GM18907 (cell line): ENCODE measurements around the gene NHLRC4.

Experiments
- ATAC-seq: cut with Tn5 transposase; IDR thresholded peaks from one replicate; pipeline ENCODE4 v1.9.1; 2021; ENCODE audit warnings: mild to moderate bottlenecking, moderate library complexity; ENCODE audit not compliant: unreplicated experiment

NHLRC4 gene

GRCh38 chr16:552171-552570 is 14.6 kb upstream of the NHLRC4 start:
- ATAC-seq = no peak

DNA sequence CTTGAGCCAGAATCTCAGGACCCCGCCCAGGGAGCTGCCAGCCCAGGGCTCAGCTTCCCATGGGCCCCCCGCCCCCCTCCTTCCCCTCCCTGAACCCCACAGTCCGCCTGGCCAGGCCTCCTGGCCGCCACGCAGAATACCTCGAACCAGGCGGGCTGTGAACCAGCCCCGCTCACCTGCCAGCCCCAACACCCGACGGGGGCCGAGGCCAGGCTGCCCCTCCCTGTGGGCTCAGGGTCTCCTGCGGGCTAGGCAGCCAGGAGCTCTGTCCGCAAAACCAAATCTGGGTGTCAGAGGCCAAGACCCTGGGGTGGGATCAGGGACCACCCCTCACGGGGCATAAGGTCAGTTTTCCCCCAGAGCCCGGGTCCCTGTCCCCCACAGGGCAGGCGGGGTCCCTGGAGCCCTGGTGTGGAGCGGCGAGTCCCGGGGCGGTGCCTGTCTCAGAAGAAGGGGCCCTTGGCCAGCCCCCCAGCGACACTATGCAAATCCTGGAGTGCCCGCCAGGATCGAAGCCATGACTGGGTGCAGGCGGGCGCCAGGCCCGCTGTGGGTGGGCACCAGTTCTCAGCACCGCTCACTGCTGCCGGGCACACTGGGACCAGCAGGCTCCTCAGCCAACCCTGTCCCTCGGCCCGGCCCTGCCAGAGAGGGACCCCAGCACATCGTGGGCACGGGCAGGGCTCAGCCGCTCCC is 13.1 kb upstream of the NHLRC4 start:
- no peak for ATAC-seq

- no peak for ATAC-seq
Measured at GRCh38 chr16:554297-554621, 12.5 kb upstream of the NHLRC4 start.

DNA sequence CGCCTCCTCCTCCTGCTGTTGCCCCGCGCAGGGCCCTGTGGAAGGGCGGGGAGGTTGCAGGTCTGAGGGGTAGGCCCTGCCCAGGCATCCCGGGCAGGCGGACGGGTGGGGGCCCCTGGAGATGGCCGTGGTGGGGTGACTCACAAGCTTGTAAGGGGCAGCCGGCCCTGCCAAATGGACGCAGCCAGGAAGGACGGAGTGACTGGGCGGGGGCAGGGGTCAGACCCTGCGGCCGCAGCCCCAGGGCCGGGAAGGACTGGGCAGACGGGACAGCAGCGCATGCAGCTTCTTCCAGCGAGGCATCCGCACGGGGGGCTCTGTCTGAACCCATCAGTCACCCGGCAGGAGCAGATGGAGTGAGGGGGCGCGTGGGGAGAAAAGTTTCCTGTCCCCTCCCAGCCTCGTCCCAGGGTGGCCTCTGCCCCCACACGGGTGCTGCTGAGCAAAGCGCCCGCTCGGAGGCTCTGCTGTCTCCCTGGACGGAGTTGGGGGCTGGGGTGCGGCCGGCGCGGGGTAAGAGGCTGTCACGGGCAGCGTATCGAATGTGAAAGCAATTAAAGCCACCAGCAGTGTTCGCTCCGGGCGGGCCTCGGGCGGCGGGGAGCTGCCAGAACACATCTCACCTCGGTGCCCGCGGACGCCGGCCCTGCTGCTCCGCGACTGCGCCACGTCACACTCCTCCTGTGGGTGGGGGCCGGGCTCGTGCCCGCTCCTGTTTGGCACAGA is 12.0 kb upstream of the NHLRC4 start:
- no peak for ATAC-seq

DNA sequence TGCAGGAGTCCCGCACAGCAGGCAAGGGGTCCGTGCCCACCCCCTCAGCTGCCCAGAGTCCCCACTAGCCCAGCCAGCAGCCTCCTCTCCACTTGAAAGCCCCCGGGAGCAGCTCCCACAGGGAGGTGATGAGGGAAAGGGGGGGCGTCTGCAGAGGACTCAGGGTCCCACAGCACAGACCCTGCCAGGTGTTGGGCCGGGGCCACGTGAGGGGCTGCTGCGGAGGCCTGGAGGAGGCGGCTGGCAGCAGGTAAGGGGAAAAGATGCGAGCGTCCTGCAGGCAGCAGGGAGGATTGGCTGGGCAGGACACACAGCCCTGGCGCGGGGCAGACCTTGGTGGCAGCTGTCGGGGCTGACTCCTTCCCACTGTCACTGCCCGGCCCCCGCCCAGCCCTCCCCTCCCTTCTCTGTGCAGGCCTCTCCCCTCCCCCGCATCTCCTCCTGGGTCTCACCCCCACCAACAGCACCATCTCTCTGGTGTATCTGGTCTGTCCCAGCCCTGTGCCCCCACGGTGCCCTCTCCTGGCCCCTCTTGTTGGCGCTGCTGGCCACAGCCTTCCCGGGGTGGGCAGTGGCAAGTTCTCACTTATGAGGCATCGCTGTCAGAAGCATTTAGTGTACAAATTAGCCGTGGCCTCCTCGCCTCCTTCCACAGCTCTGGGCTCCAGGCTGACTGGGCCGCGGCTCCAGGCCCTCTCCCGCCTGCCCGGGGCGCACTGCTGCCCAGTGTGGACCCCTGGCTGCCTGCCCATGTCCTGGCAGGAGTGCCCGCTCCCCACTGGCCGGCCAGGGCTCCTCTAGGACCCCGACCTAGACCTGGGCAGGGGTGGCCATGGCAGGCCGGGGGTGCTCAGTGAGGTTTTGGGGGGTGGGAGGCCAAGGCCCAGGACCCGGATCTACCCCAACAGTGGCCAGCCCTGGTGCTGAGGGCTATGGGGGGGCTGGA is 11.0 kb upstream of the NHLRC4 start:
- no peak for ATAC-seq

DNA sequence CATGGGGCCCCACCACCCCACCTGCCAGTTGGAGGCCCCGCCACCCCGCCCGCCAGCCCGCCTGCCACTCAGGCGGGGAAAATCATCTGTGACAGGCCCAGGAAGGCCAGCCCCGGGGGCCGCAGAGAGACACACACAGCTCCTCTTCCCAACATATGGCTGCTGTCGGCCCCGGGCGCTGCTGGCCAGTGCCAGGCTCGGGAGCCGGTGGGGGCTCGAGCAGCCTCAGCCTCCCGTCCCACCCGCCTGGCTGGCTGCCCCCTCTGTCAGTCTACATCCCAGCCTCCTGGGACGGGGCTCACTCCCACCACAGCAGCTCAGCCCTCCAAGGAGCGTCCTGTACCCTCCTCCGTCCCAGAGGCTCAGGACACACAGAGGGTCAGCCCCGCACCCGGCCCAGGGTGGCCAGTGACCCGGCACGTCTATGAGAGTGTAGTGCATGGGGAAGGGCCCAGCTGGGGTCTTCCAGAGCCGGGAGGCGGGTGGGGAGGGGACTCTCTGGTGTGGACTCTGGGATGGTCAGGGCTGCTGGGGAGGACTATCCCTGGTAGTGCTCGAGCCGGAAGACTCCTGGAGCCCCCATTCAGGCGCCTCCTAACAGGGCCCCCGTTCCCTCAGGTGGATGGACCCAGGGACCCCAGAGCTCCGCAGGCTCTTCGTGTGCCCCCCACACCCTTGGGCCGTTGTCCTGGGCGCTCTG is 10.2 kb upstream of the NHLRC4 start:
- ATAC-seq = no peak

DNA sequence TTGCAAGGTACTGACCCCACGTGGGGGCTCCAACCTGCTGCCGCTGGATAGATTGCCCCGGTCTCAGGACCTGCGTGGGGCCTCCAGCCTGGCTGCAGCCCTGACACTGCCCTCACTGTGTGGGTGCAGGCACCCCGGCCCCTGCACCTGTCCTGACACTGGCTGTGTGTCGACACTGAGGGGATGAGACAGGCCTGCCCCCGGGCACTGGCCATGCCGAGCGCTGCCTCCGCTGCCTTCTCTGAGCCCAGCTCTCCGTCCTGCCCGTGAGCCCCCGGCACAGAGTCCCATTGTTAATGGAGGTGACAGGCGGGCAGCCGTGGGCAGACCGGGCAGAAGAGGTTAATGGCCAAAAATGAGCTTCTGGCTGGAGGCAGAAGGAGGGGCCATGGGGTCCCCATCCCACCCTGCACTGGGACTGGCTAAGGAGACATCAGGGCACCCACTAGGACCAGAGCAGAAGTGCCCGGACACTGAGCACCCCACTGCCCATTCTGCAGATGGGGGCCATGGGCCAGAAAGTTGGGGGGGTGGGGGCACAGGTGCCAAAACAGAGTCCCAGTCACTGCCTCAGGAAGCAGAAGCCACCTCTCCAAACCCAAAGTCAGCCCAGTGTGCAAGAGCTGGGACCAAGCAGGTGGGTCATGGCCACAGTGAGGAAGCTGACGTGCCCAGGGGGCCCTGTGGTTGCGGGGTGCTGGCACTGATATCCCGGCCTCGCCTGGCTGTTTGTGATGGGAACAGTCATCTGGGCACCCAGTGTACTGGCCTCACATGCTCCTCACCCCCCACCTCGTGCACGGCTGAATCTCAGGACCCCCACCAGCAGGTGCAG is 9.1 kb upstream of the NHLRC4 start:
- ATAC-seq = no peak

DNA sequence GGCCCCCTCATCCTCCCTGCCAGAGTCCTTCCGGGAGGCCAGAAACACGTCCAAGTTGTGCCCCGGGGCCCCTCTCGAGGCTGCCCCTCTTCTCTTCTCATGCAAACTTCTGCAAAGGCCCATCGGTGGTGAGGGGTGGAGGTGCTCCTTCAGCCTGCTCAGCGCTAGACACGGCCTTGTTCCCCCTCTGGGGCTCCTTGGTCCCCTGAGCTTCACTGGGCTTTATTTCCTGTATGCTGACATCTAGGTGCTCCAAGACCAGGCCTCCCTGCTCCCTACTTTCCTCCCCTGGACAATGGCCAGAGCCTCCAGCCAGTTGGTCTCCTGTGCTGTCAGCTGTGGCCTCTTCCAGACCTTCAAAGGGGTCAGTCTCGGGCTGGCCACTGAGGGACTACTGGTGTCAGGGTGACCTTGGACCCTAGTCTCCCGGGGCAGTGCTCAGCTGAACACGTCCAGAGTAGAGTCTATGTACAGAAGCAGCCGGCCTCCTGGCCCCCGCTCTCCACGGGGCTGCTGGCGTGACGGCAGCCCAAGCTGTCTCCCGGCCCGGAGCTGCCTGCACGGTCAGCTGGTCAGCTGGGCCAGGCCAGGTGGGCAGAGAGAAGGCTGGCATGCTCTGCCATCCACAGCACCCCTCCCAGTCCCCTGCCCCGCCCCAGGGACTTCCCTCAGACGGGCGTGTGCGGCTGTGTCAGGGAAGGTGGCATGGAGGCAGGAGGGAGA is 8.3 kb upstream of the NHLRC4 start:
- no peak for ATAC-seq

- ATAC-seq = no peak
Measured at GRCh38 chr16:559021-559380, 7.8 kb upstream of the NHLRC4 start.

DNA sequence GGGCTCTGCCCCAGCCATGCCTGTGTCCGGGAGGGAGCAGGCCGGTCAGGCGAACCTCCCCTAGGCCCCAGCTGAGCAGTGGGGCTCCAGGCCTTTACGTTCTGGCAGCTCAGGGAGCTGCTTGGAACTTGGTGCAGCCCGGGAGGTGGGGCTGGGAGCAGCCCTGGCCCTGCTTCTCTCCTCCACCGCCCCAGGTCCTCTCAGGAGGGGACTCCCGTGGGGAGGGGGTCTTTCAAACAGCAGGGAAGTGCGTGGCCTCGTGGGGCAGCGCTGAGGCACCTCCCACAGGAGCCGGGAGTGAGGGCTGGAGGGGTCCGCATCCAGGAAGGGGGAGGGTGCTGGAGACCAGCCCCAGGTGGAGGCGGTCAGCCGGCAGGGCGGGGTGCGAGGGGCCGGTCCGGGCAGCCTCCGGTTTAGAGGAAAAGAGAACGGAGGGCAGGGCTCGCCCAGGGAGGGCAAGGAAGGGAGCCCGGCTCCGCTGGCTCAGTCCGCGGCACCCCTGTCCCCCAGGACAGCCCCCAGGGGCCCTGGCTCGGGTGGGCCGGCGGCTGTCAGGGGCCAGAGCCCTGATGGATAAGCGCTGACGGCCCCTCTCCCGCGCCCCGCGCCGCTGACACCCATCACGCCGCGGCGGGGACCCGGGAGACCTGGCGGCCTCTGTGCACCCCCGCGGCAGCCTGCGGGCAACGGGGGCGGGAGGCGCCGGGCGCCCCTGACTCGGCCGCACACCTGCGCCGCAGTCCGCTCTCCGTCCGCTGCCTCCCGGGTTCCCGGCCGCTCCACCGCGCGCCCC is 7.2 kb upstream of the NHLRC4 start:
- no peak for ATAC-seq

- ATAC-seq = no peak
Measured at GRCh38 chr16:560204-560700, 6.6 kb upstream of the NHLRC4 start, which contains the start of gene PRR35. Gene PRR35, plus strand, starts transcription at chr16:560394. Its CDS starts 2,901 bp downstream, at chr16:563295.

DNA sequence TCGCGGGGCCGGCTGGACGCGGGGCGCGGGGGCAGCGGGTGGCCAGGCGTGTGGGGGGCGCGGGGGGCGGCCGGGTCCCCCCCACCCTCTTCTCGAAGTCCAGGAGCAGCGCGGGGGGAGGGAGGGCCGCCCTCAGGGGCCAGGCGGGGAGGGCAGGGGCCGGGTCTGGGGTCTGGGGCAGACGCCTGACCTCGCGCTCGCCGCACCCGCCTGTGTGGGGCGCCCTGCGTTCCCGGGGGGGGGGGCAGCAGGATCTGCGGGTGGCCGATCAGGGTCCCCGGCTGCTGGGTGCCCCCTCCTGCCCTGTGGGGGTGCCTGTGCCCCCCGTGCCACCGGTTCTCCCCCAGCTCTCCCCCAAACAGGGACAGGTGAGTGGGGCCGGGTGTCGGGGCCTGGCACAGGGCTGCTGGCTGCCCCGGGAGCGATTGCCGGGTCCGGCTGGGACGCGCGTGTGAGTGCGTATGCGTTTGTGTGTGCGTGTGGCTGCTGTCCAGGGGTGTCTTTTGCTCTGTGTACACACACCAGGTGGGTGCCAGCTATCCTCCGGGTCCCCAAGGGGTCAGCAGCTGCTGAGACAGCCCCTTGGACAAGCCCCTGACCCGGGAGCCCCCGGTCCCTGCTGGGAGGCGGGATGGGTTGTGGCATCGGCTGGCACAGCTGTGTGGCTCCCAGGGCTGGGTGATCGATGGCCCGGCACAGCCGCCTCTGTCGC is 5.9 kb upstream of the NHLRC4 start:
- ATAC-seq = no peak

DNA sequence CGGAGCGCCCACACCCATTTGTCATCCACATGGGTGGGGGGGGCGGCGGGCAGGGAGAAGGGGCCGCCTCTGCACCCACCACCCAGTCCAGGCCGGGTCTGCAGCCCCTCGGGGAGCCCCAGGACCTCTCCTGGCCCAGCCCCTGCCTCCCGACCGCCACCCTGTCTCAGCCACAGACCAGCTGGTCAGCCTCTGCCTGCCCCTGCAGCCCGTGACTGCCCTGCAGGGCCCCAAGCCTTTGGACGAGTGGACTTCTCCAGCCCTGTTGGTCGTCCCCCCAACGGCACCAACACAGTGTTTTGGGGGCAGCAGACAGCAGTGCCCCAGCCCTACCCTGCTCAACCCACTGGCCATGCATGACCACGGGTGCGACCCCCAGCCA is 5.4 kb upstream of the NHLRC4 start:
- ATAC-seq = no peak

DNA sequence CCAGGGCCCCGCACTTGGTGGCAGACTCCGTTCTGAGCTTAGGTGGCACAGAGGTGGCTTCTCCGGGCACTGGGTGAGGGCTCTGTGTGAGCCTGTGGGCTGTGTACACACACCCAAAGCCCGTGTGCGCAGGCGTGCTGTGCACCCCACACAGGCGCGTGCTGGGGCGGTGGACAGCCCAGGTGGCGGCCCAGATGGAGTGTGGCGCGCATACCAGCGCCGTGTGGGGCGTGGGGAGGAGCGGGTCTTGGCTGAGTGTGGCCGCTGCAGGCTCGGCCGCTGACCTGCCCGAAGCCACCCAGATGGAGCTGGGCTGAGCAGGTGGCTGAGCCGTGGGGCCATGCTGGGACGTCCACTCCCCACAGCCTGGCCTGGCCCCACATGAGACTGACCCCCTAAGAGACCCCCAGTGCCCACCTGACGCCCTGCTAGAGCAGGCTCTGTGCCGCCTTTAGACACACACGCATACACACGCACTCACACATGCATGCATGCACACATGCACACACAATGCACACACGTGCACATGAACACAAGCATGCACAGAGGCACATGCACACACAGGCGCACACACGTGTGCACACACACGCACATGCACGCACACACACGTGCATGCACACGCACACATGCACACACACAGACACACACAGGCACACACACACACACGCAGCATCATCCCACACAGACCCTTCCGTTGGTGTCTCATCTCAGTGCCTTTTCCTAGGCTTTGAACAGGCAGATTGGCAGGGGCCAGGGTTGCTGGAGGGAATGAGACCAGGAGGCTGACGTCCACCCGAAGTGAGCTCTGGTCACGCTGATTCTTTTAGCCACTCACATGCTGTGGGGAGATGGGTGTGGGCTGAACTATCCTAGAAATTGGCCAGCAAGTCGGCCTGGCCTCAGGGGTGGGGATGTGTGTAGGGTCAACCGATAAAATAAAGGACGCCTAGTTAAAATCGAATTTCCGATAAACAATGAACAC is 4.6 kb upstream of the NHLRC4 start:
- no peak for ATAC-seq

GRCh38 chr16:563072-563644 is 3.6 kb upstream of the NHLRC4 start:
- no peak for ATAC-seq

DNA sequence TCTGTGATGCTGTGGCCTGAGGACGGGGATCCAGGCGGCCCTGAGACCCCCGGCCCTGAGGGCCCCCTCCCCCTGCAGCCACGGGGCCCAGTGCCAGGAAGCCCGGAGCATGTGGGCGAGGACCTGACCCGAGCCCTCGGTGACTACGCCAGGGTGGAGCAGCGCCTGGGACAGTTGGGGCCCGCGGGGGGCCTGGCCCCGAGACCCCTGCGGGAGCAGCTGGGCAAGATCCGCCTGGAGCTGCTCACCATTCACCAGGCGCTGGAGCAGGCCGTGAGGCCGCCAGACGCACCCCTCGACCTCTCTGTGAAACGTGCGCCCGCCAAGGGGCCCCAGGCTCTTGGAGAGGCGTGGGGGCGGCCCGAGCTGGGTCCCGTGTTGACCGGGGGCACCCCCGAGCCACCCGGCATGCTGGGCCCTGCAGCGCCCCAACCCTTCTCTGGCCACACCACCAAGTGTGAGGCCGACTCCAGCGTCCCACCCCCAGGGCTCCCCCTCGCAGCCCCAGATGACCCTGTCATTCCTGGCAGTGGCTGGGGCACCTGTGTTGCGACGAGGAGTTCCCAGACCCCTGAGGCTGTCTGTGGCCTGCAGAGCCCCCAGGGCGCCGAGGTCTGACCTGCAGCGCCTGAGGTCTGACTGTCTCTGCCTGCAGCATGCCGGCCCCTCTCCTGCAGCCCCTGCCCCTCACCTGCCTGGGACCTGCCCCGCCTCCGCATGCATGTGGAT is 2.0 kb upstream of the NHLRC4 start:
- ATAC-seq = no peak
